GM23338 (cell line): ENCODE results near the gene BNC2.

Source experiments
- CREB1 ChIP-seq: fragments of 250-450 bp; sonication (Bioruptor Pico); IDR thresholded peaks from 2 replicates; pipeline ENCODE4 v1.5.0; 2020; ENCODE audit warnings: low read depth, mild to moderate bottlenecking, moderate library complexity
- CTCF ChIP-seq, 2 experiments: fragments of 200-600 bp in 1 of 2; sonication (generic) in 1 of 2; conservative IDR thresholded peaks; 2 replicates each; pipeline versions ENCODE4 v1.5.1 to v1.6.1; 2016 to 2017; ENCODE audit warnings: antibody characterized with exemption in 2 of 2, low read depth in 2 of 2, mild to moderate bottlenecking in 2 of 2, moderate library complexity in 1 of 2
- ETS1 ChIP-seq: IDR thresholded peaks from 2 replicates; pipeline ENCODE4 v1.6.1; 2016; ENCODE audit warnings: antibody characterized with exemption
- EZH2 ChIP-seq: fragments of 200-600 bp; sonication (generic); IDR thresholded peaks from one replicate; pipeline ENCODE4 v1.8.0; 2017; ENCODE audit warnings: antibody characterized with exemption, mild to moderate bottlenecking, low read depth; ENCODE audit not compliant: unreplicated experiment
- EZH2phosphoT487 ChIP-seq: fragments of 200-600 bp; sonication (generic); IDR thresholded peaks from one replicate; pipeline ENCODE4 v1.8.1; 2018; ENCODE audit warnings: antibody characterized with exemption; ENCODE audit not compliant: unreplicated experiment
- JUNB ChIP-seq: IDR thresholded peaks from one replicate; pipeline ENCODE4 v1.6.1; 2016; ENCODE audit warnings: antibody characterized with exemption; ENCODE audit not compliant: unreplicated experiment
- NANOG ChIP-seq: IDR thresholded peaks from 2 replicates; pipeline ENCODE4 v1.6.1; 2016; ENCODE audit warnings: antibody characterized with exemption, borderline replicate concordance
- POLR2AphosphoS5 ChIP-seq: IDR thresholded peaks from 2 replicates; pipeline ENCODE4 v1.6.1; 2016; ENCODE audit warnings: antibody characterized with exemption, low read depth
- REST ChIP-seq: IDR thresholded peaks from one replicate; pipeline ENCODE4 v1.6.1; 2018; ENCODE audit warnings: antibody characterized with exemption; ENCODE audit not compliant: unreplicated experiment
- STAT1 ChIP-seq: IDR thresholded peaks from one replicate; pipeline ENCODE4 v1.6.1; 2016; ENCODE audit warnings: antibody characterized with exemption; ENCODE audit not compliant: unreplicated experiment
- ZNF114 ChIP-seq: fragments of 250-450 bp; sonication (Bioruptor Pico); IDR thresholded peaks from 2 replicates; pipeline ENCODE4 v1.5.0; 2020; ENCODE audit warnings: mild to moderate bottlenecking, moderate library complexity

GRCh38 chr9:16755467-16756160, 114.9 kb downstream of the BNC2 start:
- TF ChIP-seq CTCF (conservative IDR thresholded peaks at IDR 0.05; ENCODE audit: low read depth in 2 of 2) (no peak), CREB1 (no peak), EZH2 (no peak), POLR2AphosphoS5 (no peak), JUNB (no peak), REST (no peak), EZH2phosphoT487 (no peak), ETS1 (no peak), ZNF114 (CRISPR knock-in tag) (no peak), NANOG (no peak), STAT1 (no peak)
